ENCODE measurements around the gene XIRP1. TPM values are rescaled to one million over a fixed set of nuclear protein-coding genes. Genes with fewer than 3 reads are reported as not detected.

The XIRP1 gene
- total RNA-seq, 1 donor = under 0.01 TPM

GRCh38 chr3:39185326-39185958, 7.0 kb downstream of the XIRP1 start:
- no peaks in the 10 kb centered on the region for H3K9me3 ChIP-seq (ENCODE audit: low read depth, low read length)
- H3K27me3 ChIP-seq (ENCODE audit: insufficient read depth, low read length) = no peaks in the 10 kb centered on the region
- peaks cover 17% of the 10 kb centered on the region for H3K4me1 ChIP-seq (ENCODE audit: insufficient read depth, low read length)
- H3K4me3 ChIP-seq (ENCODE audit: low read length) = no peak overlapping the region

- Histone ChIP-seq H3K27me3 (ENCODE audit: insufficient read depth, low read length) (no peaks in the 10 kb centered on the region), H3K9me3 (ENCODE audit: low read depth, low read length) (no peaks in the 10 kb centered on the region), H3K4me3 (ENCODE audit: low read length) (no peak overlapping the region), H3K4me1 (ENCODE audit: insufficient read depth, low read length) (peaks cover 19% of the 10 kb centered on the region)
These were observed 7.5 kb downstream of the XIRP1 start for GRCh38 chr3:39184968-39185285.

GRCh38 chr3:39184081-39184967, 8.1 kb downstream of the XIRP1 start:
- H3K4me3 ChIP-seq (ENCODE audit: low read length) = no peak overlapping the region
- no peaks in the 10 kb centered on the region for H3K9me3 ChIP-seq (ENCODE audit: low read depth, low read length)
- H3K4me1 ChIP-seq (ENCODE audit: insufficient read depth, low read length) = peaks cover 17% of the 10 kb centered on the region
- no peaks in the 10 kb centered on the region for H3K27me3 ChIP-seq (ENCODE audit: insufficient read depth, low read length)

GRCh38 chr3:39183211-39184080, 8.9 kb downstream of the XIRP1 start:
- no peaks in the 10 kb centered on the region for H3K9me3 ChIP-seq (ENCODE audit: low read depth, low read length)
- H3K4me3 ChIP-seq (ENCODE audit: low read length) = no peak overlapping the region
- H3K4me1 ChIP-seq (ENCODE audit: insufficient read depth, low read length) = peaks cover 23% of the 10 kb centered on the region
- no peaks in the 10 kb centered on the region for H3K27me3 ChIP-seq (ENCODE audit: insufficient read depth, low read length)

GRCh38 chr3:39181408-39182335, 10.7 kb downstream of the XIRP1 start:
- Histone ChIP-seq H3K27me3 (ENCODE audit: insufficient read depth, low read length) (no peaks in the 10 kb centered on the region), H3K9me3 (ENCODE audit: low read depth, low read length) (no peaks in the 10 kb centered on the region), H3K4me1 (ENCODE audit: insufficient read depth, low read length) (peaks cover 33% of the 10 kb centered on the region), H3K4me3 (ENCODE audit: low read length) (no peak overlapping the region)

- no peaks in the 10 kb centered on the region for H3K9me3 ChIP-seq (ENCODE audit: low read depth, low read length)
- H3K4me1 ChIP-seq (ENCODE audit: insufficient read depth, low read length) = peaks cover 33% of the 10 kb centered on the region
- H3K4me3 ChIP-seq (ENCODE audit: low read length) = peak overlapping the region; percentile 24
- no peaks in the 10 kb centered on the region for H3K27me3 ChIP-seq (ENCODE audit: insufficient read depth, low read length)
These were observed 11.6 kb downstream of the XIRP1 start for GRCh38 chr3:39180546-39181346.

GRCh38 chr3:39180183-39180545, 12.2 kb downstream of the XIRP1 start:
- H3K27me3 ChIP-seq (ENCODE audit: insufficient read depth, low read length) = no peaks in the 10 kb centered on the region
- peaks cover 33% of the 10 kb centered on the region for H3K4me1 ChIP-seq (ENCODE audit: insufficient read depth, low read length)
- H3K9me3 ChIP-seq (ENCODE audit: low read depth, low read length) = no peaks in the 10 kb centered on the region
- H3K4me3 ChIP-seq (ENCODE audit: low read length) = peak overlapping the region; percentile 24

- Histone ChIP-seq H3K4me3 (ENCODE audit: low read length) (no peak overlapping the region), H3K9me3 (ENCODE audit: low read depth, low read length) (no peaks in the 10 kb centered on the region), H3K4me1 (ENCODE audit: insufficient read depth, low read length) (peaks cover 33% of the 10 kb centered on the region), H3K27me3 (ENCODE audit: insufficient read depth, low read length) (no peaks in the 10 kb centered on the region)
These were observed 13.8 kb downstream of the XIRP1 start for GRCh38 chr3:39178553-39178952.

GRCh38 chr3:39177708-39178332, 14.6 kb downstream of the XIRP1 start:
- peak overlapping the region; percentile 34 for H3K4me3 ChIP-seq (ENCODE audit: low read length)
- H3K27me3 ChIP-seq (ENCODE audit: insufficient read depth, low read length) = no peaks in the 10 kb centered on the region
- H3K9me3 ChIP-seq (ENCODE audit: low read depth, low read length) = no peaks in the 10 kb centered on the region

GRCh38 chr3:39176025-39176714, 16.2 kb downstream of the XIRP1 start:
- Histone ChIP-seq H3K4me1 (ENCODE audit: insufficient read depth, low read length) (peaks cover 30% of the 10 kb centered on the region), H3K4me3 (ENCODE audit: low read length) (no peak overlapping the region), H3K9me3 (ENCODE audit: low read depth, low read length) (no peaks in the 10 kb centered on the region)

More at GRCh38 chr3:39177708-39178332, 14.6 kb downstream of the XIRP1 start:
- peaks cover 33% of the 10 kb centered on the region for H3K4me1 ChIP-seq (ENCODE audit: insufficient read depth, low read length)

GRCh38 chr3:39173318-39174125, 18.9 kb downstream of the XIRP1 start:
- no peak overlapping the region for H3K4me3 ChIP-seq (ENCODE audit: low read length)
- no peaks in the 10 kb centered on the region for H3K27me3 ChIP-seq (ENCODE audit: insufficient read depth, low read length)
- H3K4me1 ChIP-seq (ENCODE audit: insufficient read depth, low read length) = peaks cover 21% of the 10 kb centered on the region
- no peaks in the 10 kb centered on the region for H3K9me3 ChIP-seq (ENCODE audit: low read depth, low read length)

More at GRCh38 chr3:39176025-39176714, 16.2 kb downstream of the XIRP1 start:
- H3K27me3 ChIP-seq (ENCODE audit: insufficient read depth, low read length) = no peaks in the 10 kb centered on the region

- Histone ChIP-seq H3K9me3 (ENCODE audit: low read depth, low read length) (no peaks in the 10 kb centered on the region), H3K4me3 (ENCODE audit: low read length) (no peak overlapping the region), H3K27me3 (ENCODE audit: insufficient read depth, low read length) (no peaks in the 10 kb centered on the region), H3K4me1 (ENCODE audit: insufficient read depth, low read length) (peaks cover 21% of the 10 kb centered on the region)
These were observed 20.5 kb downstream of the XIRP1 start for GRCh38 chr3:39171860-39172259.

Measured in mononuclear cell (primary cell).